Endothelial cell of umbilical vein (primary cell): ENCODE data around the gene TEN1.

ENCODE experiments used
- CTCF ChIP-seq, 2 donors: IDR thresholded peaks; 1 replicate in 1 of 2; 2 replicates in 1 of 2; pipeline ENCODE4 v1.5.1; 2011; ENCODE audit warnings: low read length in 2 of 2, mild to moderate bottlenecking in 2 of 2, moderate library complexity in 2 of 2, control low read depth in 1 of 2, inconsistent platforms in 1 of 2, low read depth in 1 of 2; ENCODE audit not compliant: insufficient read depth in 1 of 2; ENCODE audit errors: extremely low read depth in 1 of 2
- EZH2 ChIP-seq: IDR thresholded peaks from 2 replicates; pipeline ENCODE4 v1.6.1; 2012; ENCODE audit warnings: borderline replicate concordance, low read depth, mild to moderate bottlenecking, moderate library complexity, low read length, inconsistent platforms; ENCODE audit not compliant: severe bottlenecking
- FOS ChIP-seq: IDR thresholded peaks from 2 replicates; pipeline ENCODE4 v1.6.1; 2011; ENCODE audit warnings: mild to moderate bottlenecking, low read length, moderate library complexity, borderline replicate concordance; ENCODE audit not compliant: insufficient read depth
- GATA2 ChIP-seq: IDR thresholded peaks from 2 replicates; pipeline ENCODE4 v1.7.0; 2011; ENCODE audit warnings: low read depth, mild to moderate bottlenecking, moderate library complexity, mixed read lengths, low read length; ENCODE audit not compliant: insufficient read length, insufficient read depth
- JUN ChIP-seq: IDR thresholded peaks from 2 replicates; pipeline ENCODE4 v1.6.1; 2011; ENCODE audit warnings: borderline replicate concordance, low read depth; ENCODE audit not compliant: insufficient read length, insufficient read depth
- MAX ChIP-seq: IDR thresholded peaks from 2 replicates; pipeline ENCODE4 v1.6.1; 2011; ENCODE audit not compliant: insufficient read depth, insufficient read length
- POLR2A ChIP-seq: IDR thresholded peaks from 2 replicates; pipeline ENCODE4 v1.6.1; 2012; ENCODE audit warnings: low read depth, mild to moderate bottlenecking, control low read depth, low read length

DNA sequence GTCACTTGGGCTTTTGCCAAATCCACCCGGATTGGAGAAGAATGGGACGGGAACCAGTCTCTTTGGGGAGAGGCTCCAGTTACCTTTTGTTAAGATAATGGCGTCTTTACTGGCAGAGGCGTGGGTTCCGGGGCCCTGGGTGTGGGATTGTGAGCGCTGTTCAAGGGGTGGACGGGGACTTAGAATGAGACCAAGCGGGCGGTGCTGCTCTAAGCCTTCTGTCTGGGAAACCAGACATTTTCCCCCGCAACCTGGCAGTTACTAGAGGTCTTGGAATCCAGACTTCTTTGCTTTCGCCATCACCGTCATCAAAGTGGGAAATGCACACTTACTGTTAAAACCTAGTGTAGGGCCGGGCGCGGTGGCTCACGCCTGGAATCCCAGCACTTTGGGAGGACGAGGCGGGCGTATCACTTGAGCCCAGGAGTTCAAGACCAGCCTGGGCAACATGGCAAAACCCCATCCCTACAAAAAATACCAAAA lies 706 bp downstream of the TEN1 start:
- TF ChIP-seq CTCF (IDR thresholded peaks at IDR 0.05; ENCODE audit: extremely low read depth in 1 of 2, insufficient read depth in 1 of 2, low read depth in 1 of 2, low read length in 2 of 2): no peak
- TF ChIP-seq JUN: no peak
- peak; percentile 92 for TF ChIP-seq POLR2A
- no peak for TF ChIP-seq EZH2
- TF ChIP-seq FOS: no peak
- no peak for TF ChIP-seq GATA2
- no peak for TF ChIP-seq MAX
